K562 (cell line): Measurements from ENCODE around the gene TTLL4. TPM values are rescaled to one million over a fixed set of nuclear protein-coding genes. Genes with fewer than 3 reads are reported as not detected.

Experiments
- DACH1 ChIP-seq: fragments of 450-650 bp; IDR thresholded peaks from 2 replicates; pipeline ENCODE4 v1.6.1; 2018; ENCODE audit not compliant: partially characterized antibody
- DIDO1 ChIP-seq: fragments of 450-650 bp; IDR thresholded peaks from 2 replicates; pipeline ENCODE4 v1.6.1; 2016; ENCODE audit warnings: low read depth, missing biosample characterization, missing genetic modification characterization
- ELF4 ChIP-seq: fragments of 450-650 bp; formaldehyde crosslinking; IDR thresholded peaks from 2 replicates; pipeline ENCODE4 v1.4.0; 2022; ENCODE audit warnings: missing genetic modification characterization
- HDAC2 ChIP-seq: fragments of 450-650 bp; IDR thresholded peaks from 2 replicates; pipeline ENCODE4 v1.6.1; 2016; ENCODE audit warnings: mild to moderate bottlenecking
- HNRNPLL ChIP-seq: fragments of 200-400 bp; formaldehyde crosslinking; IDR thresholded peaks from 2 replicates; pipeline ENCODE4 v1.6.1; 2017; ENCODE audit warnings: low read length, low read depth, mild to moderate bottlenecking; ENCODE audit not compliant: poor library complexity, severe bottlenecking
- MYC ChIP-seq, 2 experiments: fragments of 250-450 bp in 1 of 2; sonication (Bioruptor Pico) in 1 of 2; IDR thresholded peaks; 2 replicates each; pipeline versions ENCODE4 v1.5.1 to v1.6.1; 2012 to 2021; ENCODE audit warnings: low read depth in 2 of 2, borderline replicate concordance in 1 of 2, improper control_type of control experiment in 1 of 2, low read length in 1 of 2, mild to moderate bottlenecking in 1 of 2, moderate library complexity in 1 of 2
- NRF1 ChIP-seq, 2 experiments: fragments of 450-650 bp; IDR thresholded peaks in 1 of 2; conservative IDR thresholded peaks in 1 of 2; 2 replicates each; pipeline ENCODE4 v1.6.1; 2014; ENCODE audit warnings: mild to moderate bottlenecking in 2 of 2
- RCOR1 ChIP-seq, 2 experiments: IDR thresholded peaks; 2 replicates each; pipeline ENCODE4 v1.6.1; 2012; ENCODE audit warnings: low read depth in 2 of 2, low read length in 2 of 2, borderline replicate concordance in 1 of 2, improper control_type of control experiment in 1 of 2
- SIN3A ChIP-seq, 2 experiments: fragments of 150-350 bp in 1 of 2; IDR thresholded peaks; 2 replicates each; pipeline ENCODE4 v1.6.1; 2011 to 2016; ENCODE audit warnings: borderline replicate concordance in 2 of 2, low read depth in 2 of 2, low read length in 2 of 2, mild to moderate bottlenecking in 2 of 2, moderate library complexity in 2 of 2; ENCODE audit not compliant: control insufficient read depth in 1 of 2
- SRF ChIP-seq, 2 experiments: fragments of 250-450, 450-650 bp in 1 of 2; sonication (Bioruptor Pico) in 1 of 2; sonication (generic) in 1 of 2; formaldehyde crosslinking; IDR thresholded peaks; 2 replicates each; pipeline versions ENCODE4 v1.5.0 to v1.5.1; 2020 to 2022; ENCODE audit warnings: mild to moderate bottlenecking in 1 of 2, missing genetic modification reagents in 1 of 2
- U2AF1 ChIP-seq: fragments of 200-400 bp; formaldehyde crosslinking; optimal IDR thresholded peaks from 2 replicates; pipeline ENCODE3; 2017; ENCODE audit warnings: mild to moderate bottlenecking, low read depth, low read length, moderate library complexity
- polyA plus RNA-seq, 8 experiments: library from polyadenylated mRNA; depleted of rRNA in 4 of 8; stranded (reverse) in 5 of 8; unstranded in 3 of 8; fragments of >200 nt; fragmentation: Nextera tagmentation in 2 of 8; fragmentation: Illumina TruSeq in 1 of 8; extraction: Ambion mirVana in 2 of 8; extraction: Trizol in 1 of 8; gene quantifications; 2 replicates each; pipeline versions ENCODE4 v1.2.1 to v1.2.3, GENCODE V29; 2011 to 2014; ENCODE audit warnings: inconsistent platforms in 1 of 8, missing spikeins in 1 of 8
- total RNA-seq, 7 experiments: library from RNA; depleted of rRNA in 6 of 7; stranded (reverse); fragments of >200 nt in 6 of 7; fragmentation: Illumina TruSeq in 2 of 7; extraction: Trizol in 2 of 7; gene quantifications; 2 replicates each; pipeline versions ENCODE4 v1.2.1 to v1.2.3, GENCODE V29; 2011 to 2021; ENCODE audit warnings: low replicate concordance in 1 of 7
- TF ChIP-seq, protein P1 (sequence below): sonication (generic); formaldehyde crosslinking; IDR thresholded peaks from 2 replicates; pipeline ENCODE4 v1.8.0; 2022; ENCODE audit warnings: missing genetic modification reagents, mild to moderate bottlenecking, moderate library complexity, borderline replicate concordance

The TTLL4 gene
- total and polyA plus RNA-seq, 9 of the 15 experiments (the other 6 are each of a cell fraction or from before 2014, with no cell fraction given), result 12.6 to 67.5 (median 24.5) TPM

DNA sequence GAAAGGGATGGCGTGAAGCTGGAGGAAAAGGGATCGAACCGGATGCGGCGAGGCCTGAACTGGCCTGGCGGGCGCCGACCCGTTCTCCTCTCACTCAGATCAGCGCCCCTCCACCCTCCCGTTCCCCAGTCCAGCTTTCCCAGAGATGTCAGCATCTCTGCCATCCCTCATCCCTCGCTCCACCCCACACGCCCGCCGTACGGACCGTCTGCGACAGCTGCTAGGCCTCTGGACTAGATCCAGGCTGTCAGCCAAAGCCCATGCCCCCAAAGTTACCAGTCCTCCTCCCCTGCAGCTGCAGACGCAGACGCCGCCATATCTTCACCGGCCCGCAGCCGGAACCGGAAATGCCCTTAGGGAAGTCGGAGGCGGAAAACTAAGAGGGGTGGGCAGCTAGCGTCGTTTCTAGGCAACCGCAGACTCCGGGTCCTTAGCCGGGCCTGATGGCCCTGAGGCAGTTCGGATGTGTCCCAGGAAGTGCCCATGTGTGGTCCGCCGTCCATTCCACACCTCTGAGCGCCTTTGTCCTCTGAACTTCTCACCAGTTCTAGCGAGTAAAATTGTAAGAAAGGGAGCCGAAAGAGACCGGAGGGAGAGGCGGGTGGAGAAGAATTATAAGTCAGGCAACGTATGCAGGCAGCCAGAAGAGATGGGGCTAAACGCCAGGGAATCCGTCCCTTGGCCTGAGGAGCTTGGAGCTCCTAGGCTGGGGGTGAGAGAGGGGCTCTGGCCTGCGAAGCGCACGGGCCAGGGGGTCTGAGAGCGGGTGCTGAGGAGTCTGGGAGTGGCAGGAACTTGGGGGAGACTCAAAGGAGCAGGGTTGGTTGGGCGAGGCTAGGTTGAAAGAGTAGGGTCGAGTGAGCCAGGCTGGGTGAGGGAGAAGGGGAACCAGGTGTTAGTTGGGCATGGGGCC lies 38.7 kb upstream of the TTLL4 start, which contains the start of the genes RNF25 and STK36 (continued):
- TF ChIP-seq RCOR1 (IDR thresholded peaks at IDR 0.05; ENCODE audit: borderline replicate concordance in 1 of 2, low read depth in 2 of 2, low read length in 2 of 2) (peak in 1 of 2 experiments; percentile 35; a peak in 1 of 4 replicates), SIN3A (IDR thresholded peaks at IDR 0.05; ENCODE audit: borderline replicate concordance in 2 of 2, control insufficient read depth in 1 of 2, low read depth in 2 of 2, low read length in 2 of 2) (peak; percentile 66; a peak in 1 of 4 replicates), SRF (CRISPR knock-in tag; IDR thresholded peaks at IDR 0.05) (peak in 1 of 2 experiments; percentile 59; a peak in 1 of 4 replicates), NRF1 (conservative IDR thresholded peaks at IDR 0.05 in 1 of 2, IDR thresholded peaks at IDR 0.05 in 1 of 2) (0 out of 4 replicates have a peak, but pooled peaks have one; percentile 17 to 34), U2AF1 (no peak), ELF4 (CRISPR knock-in tag) (peak; percentile 69; the same call in 1 of the 2 replicates), MYC (IDR thresholded peaks at IDR 0.05; ENCODE audit: low read depth, low read length) (peak; percentile 11; the same call in 1 of the 2 replicates), MYC (CRISPR knock-in tag; IDR thresholded peaks at IDR 0.05; ENCODE audit: borderline replicate concordance, low read depth) (no peak), DIDO1 (peak; percentile 77), HDAC2 (0 out of 2 replicates have a peak, but pooled peaks have one; percentile 58), HNRNPLL (peak; percentile 69), DACH1 (peak; percentile 58)
- TF ChIP-seq, protein P1, sequence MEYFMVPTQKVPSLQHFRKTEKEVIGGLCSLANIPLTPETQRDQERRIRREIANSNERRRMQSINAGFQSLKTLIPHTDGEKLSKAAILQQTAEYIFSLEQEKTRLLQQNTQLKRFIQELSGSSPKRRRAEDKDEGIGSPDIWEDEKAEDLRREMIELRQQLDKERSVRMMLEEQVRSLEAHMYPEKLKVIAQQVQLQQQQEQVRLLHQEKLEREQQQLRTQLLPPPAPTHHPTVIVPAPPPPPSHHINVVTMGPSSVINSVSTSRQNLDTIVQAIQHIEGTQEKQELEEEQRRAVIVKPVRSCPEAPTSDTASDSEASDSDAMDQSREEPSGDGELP (CRISPR knock-in tag), result peak; percentile 73
